NB4 (cell line): ENCODE results near the gene BMAL2.

Experiments
- POLR2A ChIP-seq: IDR thresholded peaks from 2 replicates; pipeline ENCODE4 v1.6.1; 2011; ENCODE audit warnings: mild to moderate bottlenecking; ENCODE audit not compliant: insufficient read length; ENCODE audit errors: extremely low read depth
- TF ChIP-seq, protein P1 (sequence below): IDR thresholded peaks from one replicate; pipeline ENCODE4 v1.5.1; 2012; ENCODE audit warnings: low read depth, low read length

DNA sequence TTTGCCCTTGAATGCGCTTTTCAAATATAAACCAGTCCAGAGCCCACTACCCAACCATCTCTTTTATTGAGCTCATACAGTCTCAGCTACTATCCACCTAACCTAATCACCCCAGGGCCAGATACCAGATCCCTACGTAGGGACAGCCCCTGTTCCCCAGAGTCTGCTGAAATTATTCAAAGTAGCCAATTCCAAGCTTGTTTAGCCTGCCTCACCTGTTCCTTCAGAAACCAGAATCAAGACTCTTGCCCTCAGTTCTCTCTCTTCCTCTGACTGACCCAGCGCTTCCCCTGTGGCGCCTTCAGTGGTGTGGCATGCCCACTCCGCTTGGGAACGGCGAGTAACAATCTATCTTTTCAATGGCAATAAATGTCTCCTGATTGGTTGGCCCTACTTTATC is 18.8 kb downstream of the BMAL2 start:
- TF ChIP-seq, protein P1, sequence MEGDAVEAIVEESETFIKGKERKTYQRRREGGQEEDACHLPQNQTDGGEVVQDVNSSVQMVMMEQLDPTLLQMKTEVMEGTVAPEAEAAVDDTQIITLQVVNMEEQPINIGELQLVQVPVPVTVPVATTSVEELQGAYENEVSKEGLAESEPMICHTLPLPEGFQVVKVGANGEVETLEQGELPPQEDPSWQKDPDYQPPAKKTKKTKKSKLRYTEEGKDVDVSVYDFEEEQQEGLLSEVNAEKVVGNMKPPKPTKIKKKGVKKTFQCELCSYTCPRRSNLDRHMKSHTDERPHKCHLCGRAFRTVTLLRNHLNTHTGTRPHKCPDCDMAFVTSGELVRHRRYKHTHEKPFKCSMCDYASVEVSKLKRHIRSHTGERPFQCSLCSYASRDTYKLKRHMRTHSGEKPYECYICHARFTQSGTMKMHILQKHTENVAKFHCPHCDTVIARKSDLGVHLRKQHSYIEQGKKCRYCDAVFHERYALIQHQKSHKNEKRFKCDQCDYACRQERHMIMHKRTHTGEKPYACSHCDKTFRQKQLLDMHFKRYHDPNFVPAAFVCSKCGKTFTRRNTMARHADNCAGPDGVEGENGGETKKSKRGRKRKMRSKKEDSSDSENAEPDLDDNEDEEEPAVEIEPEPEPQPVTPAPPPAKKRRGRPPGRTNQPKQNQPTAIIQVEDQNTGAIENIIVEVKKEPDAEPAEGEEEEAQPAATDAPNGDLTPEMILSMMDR: no peak
- TF ChIP-seq POLR2A: no peak
